Measurements from ENCODE around the gene ADCY7.

DNA sequence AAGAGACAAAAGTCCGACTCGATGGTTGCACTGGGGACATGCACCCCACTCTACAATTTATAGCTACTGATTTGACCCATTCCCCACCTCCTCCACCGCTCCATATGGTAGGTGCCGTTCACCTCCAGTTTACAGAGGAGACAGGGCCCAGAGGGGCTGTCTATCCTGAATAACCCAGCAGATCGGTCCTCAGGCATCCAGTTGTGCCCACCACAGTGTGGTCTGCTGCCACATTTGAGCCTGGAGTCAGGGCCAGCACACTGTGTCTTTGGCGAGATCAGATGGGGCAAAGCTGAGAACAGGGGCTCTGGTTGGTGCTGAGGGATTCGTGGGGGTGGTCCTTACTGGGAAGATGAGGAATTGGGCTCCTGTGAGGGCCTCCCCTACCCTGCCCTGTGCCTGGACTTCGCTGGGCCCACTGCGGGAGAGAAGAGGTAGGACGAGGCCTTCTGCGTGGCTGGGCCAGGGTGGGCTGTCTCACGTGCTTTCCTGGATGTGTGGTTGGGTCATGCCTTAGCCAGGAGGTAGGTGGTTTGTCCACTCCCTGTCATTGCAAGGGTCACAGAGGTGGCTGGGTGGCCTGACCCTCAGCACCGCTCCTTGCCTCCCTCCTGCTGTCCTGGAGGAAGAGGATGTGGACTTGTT is 2.8 kb downstream of the ADCY7 start:
- TF ChIP-seq, protein P1, sequence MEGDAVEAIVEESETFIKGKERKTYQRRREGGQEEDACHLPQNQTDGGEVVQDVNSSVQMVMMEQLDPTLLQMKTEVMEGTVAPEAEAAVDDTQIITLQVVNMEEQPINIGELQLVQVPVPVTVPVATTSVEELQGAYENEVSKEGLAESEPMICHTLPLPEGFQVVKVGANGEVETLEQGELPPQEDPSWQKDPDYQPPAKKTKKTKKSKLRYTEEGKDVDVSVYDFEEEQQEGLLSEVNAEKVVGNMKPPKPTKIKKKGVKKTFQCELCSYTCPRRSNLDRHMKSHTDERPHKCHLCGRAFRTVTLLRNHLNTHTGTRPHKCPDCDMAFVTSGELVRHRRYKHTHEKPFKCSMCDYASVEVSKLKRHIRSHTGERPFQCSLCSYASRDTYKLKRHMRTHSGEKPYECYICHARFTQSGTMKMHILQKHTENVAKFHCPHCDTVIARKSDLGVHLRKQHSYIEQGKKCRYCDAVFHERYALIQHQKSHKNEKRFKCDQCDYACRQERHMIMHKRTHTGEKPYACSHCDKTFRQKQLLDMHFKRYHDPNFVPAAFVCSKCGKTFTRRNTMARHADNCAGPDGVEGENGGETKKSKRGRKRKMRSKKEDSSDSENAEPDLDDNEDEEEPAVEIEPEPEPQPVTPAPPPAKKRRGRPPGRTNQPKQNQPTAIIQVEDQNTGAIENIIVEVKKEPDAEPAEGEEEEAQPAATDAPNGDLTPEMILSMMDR (IDR thresholded peaks at IDR 0.05 in 8 of 11, conservative IDR thresholded peaks at IDR 0.05 in 3 of 11), result no peak
- TF ChIP-seq POLR2A (IDR thresholded peaks at IDR 0.05), result no peak
